ENCODE measurements around the gene PIN1.

Gene PIN1

DNA sequence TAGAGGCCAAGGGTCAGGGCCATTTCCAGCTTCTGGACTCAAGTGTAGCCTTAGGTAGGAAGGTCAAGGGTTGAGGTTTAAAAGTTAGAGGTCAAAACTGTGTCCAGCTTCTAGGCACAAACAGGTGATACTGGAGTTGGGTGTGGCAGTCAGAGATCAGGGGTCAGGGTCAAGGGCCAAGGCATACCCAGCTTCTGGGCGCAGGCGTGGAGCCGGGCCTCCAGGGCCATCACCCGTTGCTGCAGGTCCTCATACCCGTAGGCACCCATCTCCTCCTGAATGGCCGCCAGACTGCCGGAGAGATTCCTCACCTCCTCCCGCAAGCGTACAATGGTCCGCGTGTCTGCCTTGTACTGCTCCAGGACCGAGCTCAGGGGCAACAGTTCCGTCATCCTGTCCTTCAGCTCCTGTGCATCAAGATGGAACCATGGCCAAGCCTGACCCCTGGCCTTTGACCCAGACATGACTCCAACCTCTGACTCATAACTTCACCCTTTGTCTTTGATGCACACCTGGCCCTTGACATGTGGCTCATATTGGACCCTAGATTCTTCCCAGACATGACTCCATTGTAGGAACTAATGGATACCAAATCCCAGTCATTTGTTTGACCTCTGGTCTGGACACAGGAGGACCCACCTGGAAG lies 22.1 kb downstream of the PIN1 start:
- DNase-seq = no peak

DNA sequence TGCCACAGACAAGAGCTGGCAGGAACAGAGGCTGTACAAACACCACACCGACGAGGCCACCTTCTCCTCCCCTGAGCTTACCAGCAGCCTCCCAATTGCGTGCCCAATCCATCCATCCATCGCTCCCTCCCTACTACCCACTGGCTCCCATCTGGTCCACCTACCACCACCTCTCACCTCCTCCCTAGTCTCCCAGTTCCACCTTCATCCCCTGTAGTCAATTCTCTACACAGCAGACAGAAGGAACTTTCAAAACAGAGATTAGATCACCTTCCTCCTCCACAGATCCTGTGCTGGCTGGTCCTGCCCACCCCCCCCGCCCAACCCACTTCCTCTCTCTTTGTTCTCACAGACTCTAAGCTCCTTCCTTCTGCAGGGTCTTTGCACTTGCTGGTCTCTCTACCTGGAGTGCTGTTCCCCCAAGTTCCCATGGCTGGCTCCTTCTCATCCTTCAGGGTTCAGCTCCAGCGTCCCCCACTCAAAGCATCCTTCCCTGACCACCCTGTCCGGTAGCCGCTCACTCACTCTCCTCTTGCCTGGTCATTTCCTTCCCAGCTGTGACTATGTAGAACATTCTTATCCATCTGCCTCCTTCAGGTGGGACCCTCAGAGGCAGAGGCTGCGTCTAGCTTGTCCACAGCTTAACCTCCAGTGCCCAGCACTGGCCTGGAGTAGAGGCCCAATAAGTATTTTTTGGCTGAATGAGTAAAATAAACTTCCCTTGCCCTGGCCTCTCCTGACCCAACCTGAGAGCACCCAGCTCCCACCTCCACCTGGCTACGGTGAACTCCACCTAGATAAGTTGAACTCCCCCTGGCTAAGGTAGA lies 23.0 kb downstream of the PIN1 start:
- DNase-seq = peak; percentile 23 to 33

DNA sequence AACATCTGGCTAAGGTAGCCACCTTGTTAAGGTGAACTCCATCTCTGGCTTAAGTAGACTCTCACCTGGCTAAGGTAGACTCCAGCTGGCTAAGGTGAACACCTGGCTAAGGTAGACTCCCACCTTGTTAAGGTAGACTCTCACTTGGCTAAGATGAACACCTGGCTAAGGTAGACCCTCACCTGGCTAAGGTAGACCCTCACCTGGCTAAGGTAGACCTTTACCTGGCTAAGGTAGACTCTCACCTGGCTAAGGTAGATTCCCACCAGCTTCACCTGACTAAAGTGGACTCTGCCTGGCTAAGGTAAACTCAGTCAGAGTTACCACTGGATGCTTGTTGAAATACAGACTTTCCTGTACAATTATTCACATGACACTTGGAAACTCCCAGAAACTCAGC lies 23.6 kb downstream of the PIN1 start:
- DNase-seq = no peak

DNA sequence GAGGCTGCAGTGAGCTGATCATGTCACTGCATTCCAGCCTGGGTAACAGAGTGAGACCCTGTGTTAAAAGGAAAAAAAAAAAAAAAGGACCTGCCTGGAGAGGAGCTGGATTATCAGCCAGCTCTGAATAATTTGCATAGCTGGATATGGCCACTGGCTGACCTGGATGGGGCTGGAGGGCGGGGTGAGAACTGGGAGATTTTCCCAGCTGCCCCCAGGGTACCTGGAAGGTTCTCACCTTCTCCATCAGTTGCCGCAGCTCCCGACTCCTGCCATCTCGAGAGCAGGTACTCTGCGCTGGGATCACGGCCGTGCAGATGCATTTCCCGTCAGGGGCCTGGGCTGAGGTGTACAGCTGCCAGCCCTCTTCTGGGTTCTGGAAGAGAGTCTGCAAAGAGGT lies 25.3 kb downstream of the PIN1 start:
- no peak for DNase-seq

DNA sequence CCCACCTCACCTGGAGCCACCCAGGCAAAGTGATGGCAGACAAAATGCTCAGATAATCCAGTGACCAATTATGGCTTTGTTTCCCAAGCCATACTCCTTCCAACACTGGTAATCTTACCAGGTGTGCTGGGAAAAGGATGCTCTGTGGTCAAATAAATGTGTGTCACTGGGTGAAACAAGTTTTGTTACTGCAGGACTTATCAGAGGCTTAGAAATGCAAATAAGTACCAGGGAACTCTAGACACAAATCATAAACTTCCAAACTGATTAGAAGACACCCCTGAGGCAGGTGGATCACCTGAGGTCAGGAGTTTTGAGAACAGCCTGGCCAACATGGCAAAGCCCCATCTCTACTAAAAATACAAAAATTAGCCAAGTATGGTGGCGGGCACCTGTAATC lies 26.4 kb downstream of the PIN1 start:
- no peak for DNase-seq

DNA sequence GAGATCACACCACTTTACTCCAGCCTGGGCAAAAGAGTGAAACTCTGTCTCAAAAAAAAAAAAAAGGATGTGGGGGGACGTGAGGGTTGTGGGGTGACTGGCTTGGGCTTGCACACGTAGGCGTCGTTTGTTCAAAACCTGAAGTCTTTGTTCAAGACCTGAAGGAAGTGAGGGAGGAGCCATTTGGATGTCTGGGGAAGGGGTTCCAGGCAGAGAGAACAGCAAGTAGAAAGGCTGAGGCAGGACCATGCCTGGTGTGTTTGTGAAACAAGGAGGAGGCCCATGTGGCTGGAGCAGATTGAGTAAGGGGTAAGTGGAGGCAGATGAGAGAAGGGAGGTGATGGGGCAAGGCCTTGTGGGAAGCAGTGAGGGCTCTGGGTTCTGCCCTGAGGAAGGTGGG lies 27.8 kb downstream of the PIN1 start:
- no peak for DNase-seq

DNA sequence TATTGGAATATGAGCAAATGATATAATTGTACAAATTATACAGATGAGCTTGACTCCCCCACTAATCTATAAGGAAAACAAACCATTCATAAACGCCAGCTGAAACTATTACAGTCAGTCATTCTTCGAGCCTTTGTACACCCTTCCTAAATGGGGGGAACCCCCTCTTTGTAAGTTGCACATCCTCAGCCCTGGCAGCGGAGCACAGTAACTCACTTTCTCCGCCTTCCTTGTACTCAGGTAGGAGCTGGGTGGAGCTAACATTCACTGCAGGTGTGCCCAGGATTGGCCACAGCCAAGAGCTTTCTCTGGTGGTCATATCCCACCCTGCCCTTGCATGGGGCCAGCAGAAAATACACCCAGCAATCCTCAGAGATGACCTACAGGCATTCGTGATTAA lies 28.6 kb downstream of the PIN1 start:
- DNase-seq = no peak

DNA sequence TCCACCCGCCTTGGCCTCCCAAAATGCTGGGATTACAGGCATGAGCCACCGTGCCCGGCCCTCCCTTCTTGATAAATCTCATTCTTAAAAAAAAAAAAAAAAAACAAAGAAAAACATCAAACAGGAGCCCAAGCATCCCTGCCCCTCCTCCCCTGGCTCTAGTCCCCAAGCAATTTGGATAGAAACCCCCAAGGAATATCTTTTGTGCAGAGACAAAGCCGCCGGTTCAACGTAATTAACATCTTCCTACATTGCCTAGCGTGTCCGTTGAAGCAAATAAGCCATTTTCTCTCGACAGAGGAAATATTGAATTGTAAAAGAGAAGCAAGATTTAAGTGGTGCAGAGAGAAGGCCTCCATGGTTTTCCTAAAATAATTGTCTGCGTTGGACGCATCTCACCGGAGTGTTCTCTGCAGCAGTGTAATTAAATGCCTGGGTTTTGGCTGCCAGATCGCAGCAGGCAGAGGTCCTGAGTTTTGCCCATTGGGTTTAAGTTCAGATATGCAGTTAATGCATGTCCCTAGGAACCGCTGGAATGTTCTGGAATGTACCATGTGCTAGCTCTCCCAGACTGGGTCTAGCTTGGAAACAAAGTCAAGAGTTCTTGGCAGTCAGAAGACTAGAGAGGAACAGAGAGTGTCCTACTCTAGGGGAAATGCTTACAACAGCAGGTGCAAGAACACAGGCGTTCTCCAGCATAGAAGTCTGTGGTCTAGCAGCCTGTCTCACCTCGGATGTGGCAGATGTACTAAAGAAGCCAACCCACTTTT lies 30.8 kb downstream of the PIN1 start:
- DNase-seq = no peak

DNA sequence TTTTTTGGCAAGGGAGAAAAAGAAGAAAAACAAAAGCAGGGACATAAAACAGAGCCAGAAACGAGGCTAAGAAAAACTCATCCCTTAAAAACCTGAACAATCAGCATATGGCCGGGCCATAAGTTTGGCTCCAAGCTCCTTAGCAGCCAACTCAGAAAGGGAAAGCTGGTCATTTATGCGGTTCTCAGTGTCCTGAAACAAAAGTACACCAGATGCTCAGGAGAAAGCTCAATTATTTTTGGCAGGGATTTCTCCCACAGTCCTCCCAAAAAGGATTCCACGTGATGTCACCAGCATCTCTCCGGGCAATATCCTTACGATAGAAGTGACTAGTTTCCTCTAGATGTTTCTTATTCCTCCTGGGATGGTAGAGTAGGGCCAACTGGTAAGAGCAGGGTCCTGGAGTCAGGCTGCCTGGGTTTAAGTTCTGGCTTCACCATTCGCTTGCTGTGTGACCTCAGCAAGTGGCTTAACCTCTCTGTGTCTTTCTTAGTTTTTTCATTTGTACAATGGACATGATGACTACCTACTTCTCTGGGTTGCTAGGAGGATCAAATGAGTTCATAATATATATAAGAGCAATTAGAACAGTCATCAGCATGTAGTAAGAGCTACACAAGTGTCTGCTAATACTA lies 34.0 kb downstream of the PIN1 start:
- DNase-seq = no peak

DNA sequence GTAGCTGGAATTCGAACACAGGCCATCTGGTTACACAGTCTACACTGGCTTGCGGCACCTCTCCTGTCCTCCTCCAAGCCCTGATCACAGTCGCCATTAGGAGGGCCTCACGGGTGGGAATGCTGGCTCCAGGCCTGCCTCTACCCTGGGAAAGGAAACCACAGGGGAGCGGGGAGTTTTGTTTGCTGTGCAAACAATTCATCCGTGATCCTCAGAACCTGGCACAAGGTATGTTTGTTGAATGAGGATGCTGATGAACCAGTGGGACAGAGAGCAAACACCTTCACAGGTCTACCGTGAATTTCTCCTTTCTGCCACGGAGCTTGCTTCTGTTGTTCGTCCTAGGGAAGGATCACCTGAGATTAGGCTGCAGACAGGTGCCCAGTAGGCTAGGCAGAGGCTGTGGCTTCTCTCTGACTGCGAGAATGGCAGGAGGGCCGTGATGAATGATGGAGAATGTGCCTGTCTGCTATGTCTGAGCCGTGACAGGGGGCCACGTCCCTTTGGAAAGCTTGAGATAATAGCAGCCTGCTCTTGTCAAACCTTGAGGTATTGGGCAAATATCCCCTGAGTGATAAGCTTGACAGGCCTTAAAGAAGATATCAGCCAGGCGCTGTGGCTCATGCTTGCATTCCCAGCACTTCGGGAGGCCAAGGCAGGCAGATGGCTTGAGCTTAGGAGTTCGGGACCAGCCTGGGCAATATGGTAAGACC lies 36.7 kb downstream of the PIN1 start:
- no peak for DNase-seq

DNA sequence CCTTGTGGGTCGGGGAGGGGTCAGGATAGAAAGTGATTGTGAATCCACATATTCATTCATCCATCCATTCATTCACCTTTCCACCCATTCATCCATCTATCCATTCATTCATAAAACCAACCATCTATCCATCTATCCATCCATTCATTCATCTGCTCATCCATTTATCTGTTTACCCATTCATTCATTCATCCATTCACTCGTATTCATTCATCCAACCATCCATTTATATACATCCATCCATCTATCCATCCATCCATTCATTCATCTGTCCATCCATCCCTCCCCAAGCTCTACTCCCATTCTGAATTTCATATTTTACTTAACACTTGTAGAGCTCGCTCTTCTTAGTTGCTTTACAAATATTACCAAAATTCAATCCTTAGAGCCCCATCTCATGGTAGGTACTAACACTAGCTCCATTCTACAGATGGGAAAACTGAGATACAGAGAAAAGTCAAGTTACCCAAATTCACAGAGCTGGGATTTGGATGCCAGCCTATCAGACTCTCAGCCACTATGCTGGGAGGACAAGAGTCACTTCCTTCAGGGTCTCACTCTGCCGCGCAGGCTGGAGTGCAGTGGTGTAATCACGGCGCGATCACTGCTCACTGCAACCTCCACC lies 37.6 kb downstream of the PIN1 start:
- no peak for DNase-seq

DNA sequence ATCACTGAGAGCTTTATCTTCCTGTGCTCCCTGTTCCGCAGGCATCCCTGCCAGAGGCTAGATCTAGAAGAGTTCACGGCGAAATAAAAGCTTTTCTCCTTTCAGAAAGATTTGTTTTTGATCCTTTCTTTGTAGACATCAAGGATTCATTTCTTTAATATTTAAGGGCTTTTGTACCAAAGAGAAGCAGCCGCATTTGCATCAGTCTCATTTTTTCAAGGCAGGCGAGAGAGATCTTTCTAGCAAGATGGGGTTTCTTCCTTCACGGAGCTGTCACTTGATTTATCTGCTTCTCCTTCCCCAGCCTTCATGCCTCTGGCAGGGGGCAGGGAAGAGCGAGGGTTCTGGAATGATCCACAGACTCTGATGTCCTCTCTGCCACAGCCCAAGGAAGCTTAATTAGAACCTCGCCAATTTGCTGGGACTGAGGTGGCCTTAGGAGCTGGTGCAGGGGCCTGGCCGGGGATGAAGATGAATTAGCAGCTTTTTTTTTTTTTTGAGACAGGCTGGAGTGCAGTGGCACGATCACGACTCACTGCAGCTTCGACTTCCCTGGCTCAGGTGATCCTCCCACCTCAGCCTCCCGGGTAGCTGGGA lies 40.0 kb downstream of the PIN1 start:
- DNase-seq = no peak

DNA sequence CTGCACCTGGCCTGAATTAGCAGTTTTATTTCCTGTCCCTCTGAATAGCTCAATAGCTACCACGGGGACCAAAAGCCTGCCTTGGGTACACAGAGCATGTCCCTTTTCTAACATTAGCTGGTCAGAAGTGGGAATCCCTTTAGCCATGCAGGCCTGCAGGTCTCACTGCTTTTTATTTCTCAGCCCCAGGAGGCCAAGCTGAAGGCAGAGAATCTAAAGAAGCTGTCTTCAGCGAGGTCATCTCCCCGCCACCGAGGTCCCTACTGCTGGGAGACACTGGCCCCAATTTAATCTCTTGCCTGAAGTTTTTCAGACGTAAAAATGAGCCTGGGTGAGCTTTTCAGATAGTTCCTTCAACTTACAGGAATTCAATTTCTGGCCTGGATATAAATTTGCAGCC lies 40.7 kb downstream of the PIN1 start:
- no peak for DNase-seq

DNA sequence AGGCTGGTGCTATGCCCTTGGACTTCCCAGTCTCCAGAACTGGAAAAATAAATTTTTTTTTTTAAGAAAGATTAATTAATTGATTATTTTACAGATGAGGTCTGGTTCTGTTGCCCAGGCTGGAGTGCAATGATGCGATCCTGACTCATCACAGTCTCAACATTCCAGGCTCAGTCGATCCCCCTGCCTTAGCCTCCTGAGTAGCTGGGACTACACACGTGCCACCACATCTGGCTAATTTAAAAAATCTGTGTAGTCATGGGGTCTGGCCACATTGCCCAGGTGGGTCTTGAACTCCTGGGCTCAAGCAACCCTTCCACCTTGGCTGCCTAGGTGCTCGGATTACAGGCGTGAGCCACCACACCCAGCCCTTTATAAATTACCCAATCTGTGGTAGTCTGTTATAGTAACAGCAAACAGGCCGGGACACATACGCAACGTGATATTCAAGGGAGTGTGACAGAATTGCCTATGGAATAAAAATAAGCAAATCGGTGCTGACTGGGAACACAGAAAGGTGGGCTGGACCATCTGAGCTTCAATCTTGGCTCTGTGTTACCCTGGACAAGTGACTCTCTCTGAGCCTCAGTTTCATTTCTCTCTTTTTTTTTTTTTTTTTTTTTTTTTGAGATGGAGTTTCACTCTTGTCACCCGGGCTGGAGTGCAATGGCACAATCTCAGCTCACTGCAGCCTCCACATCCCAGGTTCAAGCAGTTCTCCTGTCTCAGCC lies 42.8 kb downstream of the PIN1 start:
- no peak for DNase-seq

DNA sequence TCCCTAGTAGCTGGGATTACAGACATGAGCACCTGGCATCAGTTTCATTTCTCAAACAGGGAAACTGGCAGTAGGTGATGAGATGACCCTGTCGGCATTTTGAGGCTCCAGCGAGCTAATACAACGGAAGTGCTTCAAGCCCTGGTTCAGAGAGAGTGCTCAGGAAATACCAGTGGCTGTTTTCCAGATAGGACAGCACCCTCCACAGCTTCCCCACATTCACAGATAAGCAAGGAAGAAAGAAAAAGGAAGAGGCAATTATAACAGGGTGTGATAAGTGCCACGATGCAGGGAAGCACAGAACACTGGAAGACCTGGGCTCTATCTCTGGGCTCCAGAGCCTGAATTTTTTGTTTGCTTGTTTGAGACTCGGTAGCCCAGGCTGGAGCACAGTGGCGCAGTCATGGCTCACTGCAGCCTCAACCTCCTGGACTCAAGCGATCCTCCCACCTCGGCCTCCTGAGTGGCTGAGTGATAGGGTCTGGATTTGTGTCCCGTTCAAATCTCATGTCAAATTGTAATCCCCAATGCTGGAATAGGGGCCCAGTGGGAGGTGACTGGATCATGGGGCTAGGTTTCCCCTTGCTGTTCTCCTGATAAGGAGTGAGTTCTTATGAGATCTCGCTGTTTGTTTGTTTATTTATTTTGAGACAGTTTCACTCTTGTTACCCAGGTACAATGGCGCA lies 43.5 kb downstream of the PIN1 start:
- DNase-seq = no peak

DNA sequence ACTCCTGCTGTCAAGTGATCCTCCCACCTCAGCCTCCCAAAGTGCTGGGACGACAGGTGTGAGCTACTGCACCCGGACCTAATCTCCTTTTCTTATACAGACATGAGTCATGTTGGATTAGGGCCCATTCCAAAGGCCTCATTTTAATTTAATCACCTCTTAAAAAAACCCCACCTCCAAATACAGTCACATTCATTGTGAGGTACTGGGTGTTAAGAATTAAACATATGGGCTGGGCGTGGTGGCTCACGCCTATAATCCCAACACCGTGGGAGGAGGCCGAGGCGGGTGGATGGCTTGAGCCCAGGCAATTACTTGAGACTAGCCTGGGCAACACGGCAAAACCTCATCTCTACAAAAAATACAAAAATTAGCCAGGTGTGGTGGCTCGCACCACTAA lies 46.6 kb downstream of the PIN1 start:
- no peak for DNase-seq

DNA sequence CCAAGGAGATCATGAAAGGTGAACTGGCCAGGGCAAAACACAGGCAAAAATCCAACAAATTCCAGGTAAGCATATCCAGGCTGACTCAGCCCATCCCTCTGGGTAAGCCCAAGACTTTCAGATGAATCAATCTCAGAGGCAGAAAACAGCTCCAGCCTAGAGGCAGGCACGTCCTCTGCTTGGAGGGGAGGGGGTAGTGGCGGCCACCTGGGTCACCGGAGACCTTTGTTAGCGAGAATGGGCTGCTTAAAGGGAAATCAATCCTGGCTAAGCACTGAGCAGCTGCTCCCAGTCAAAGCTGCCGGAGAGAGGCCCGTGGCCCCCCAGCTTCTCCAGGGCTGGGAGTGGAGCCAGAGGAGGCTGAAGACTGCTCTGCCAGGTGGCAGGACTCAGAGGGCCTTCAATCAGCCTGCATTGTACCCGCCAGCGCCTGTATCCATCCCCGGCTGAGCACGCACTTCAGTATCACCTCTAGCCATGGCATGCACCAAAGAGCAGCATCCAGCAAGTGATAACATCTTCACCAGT lies 48.2 kb downstream of the PIN1 start:
- no peak for DNase-seq

DNA sequence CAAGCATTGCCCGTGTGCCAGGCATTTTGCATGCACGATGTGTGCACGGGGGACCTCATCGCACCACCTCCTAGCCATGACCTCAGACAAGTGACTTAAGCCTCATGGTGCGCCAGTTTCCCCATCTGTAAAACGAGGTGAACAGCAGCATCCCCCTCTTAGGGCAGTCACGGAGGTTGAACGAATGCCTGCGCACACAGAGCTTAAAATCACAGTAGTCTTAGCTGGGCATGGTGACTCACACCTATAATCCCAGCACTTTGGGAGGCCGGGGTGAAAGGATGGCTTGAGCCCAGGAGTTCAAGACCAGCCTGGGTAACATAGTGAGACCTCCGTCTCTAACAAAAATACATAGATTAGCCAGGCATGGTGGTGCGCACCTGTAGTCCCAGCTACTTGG lies 48.6 kb downstream of the PIN1 start:
- no peak for DNase-seq

DNA sequence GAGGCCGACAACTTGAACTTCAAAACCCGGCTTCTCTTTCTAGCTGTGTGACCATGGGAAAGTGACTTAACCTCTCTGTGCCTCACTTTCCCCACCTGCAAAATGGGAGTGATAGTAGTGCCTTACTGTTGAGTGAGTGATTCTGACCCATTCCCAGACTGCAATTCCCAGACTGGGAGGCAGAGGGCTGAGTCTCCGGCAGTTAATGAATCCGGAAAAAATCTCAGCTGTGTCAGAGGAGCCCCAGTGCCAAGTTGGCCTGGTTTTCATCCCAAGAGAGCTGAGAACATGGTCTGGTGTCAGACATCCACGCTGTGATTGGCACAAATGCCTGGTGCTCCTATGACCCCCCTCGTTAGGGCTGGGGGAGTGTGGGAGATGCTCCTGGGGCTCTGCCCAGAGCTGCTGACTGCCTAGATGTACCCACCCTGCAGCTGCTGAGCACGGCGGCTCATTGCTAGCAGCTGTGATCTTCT lies 50.0 kb downstream of the PIN1 start:
- no peak for DNase-seq
